IPS-18c (cell line): ENCODE measurements around the gene NCK1.
"Not testable (repeated sequence)": the region's sequence is repeated elsewhere in the genome, so short reads cannot be mapped to it uniquely, and the experiment has no call there.

Source experiments
- H3K4me3 ChIP-seq: 2 replicates; pipeline ENCODE4 v1.7.0; 2013; ENCODE audit warnings: low read depth, mild to moderate bottlenecking, low read length, moderate library complexity; ENCODE audit not compliant: insufficient read depth
- H3K9me3 ChIP-seq: one replicate; pipeline ENCODE4 v1.6.1; 2013; ENCODE audit warnings: mild to moderate bottlenecking, low read length, moderate library complexity; ENCODE audit not compliant: control insufficient read depth, insufficient read depth

Gene NCK1

DNA sequence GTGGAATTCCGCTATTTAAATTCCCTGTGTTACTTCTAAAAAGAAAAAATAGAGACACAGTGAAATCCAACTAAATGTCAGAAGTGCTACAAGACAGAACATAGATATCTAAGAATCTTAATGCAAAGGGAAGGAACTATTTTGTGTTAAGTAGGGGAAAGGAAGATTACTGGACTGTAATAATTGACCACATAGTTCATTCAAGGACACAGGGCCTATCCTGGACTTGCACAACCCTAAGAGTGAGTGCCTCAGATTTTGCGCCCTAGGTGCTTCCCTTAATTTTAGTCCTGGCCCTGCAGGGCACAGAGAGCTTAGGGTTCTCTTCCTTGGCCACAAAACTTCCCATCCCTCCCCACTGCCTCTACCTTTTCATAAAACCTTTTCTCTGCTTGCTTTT is 92.2 kb downstream of the NCK1 start:
- no peaks in the 10 kb centered on the region for H3K9me3 ChIP-seq
- no peak overlapping the region for H3K4me3 ChIP-seq

DNA sequence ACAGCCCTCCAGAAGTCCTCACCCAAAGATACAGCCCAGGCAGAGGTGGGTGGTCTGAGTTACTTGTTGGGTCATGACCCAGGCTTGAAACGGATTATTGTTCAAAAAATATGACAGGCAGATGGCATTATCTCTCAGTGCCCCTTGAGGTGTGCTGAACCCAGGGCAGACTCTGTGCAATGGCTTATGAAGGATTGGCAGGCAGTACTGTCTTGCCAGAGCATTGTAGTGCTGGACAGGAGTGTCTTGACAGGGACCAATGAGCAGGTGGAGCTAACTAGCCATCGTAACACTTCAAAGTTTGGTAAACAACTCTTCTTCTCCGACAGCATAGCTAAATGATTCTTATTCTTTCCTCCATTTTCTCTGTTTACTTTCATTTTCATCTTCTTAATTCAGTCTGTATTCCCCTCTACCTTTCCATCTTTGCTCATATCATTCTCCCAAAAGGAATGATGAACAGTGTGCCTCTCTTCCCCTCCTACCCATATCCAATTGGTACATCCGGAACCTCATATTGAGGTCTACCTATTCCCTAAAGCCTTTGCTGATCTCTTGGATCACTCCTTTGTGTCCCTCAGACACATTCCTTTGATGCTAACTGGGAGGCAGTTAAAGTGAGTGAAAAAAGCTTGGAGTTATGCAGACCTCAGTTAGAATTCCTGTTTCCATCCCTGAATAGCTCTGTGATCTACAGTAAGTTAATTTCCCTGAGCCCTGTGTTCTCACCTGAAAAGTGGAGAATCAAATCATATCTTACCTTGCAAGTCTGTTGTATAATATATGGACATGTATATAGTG is 93.2 kb downstream of the NCK1 start:
- Histone ChIP-seq H3K9me3 (no peaks in the 10 kb centered on the region), H3K4me3 (no peak overlapping the region)

DNA sequence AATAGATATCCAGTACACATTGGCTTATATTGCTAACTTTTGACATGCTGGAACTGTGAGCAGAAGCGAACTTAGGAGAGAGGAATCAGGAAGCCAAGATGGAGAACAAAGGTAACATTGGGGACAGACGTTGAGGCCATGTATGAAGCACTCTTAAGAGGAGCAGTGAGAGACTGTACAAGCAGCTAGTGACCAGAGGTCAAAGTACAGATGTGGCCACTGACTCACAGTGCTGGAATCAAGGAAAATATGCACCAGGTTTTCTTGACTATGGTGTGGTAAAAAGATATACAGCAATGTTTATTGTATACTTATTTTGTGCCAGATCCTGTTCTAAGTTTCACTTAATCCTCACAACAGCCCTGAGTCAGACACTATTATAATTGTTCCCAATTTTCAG is 93.8 kb downstream of the NCK1 start:
- no peaks in the 10 kb centered on the region for H3K9me3 ChIP-seq
- H3K4me3 ChIP-seq, result no peak overlapping the region

DNA sequence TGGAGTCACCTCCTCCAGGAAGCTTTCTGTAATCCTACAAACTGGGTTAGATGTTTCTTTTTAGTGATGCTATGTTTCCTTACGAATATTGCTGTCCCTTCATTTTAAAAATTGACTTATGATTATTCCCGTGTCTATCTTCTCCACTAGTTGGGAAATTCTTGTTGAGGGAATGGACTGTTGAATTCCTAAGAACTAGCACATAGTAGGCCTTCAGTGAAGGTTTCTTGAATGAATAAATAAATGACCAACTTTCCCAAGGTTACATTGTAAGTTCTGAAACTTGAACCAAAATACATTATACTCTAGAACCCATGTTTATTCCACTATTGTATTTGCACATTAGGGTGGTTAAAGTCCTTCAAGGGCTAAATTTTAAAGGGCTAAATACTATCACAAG is 95.0 kb downstream of the NCK1 start:
- no peak overlapping the region for H3K4me3 ChIP-seq
- no peaks in the 10 kb centered on the region for H3K9me3 ChIP-seq

DNA sequence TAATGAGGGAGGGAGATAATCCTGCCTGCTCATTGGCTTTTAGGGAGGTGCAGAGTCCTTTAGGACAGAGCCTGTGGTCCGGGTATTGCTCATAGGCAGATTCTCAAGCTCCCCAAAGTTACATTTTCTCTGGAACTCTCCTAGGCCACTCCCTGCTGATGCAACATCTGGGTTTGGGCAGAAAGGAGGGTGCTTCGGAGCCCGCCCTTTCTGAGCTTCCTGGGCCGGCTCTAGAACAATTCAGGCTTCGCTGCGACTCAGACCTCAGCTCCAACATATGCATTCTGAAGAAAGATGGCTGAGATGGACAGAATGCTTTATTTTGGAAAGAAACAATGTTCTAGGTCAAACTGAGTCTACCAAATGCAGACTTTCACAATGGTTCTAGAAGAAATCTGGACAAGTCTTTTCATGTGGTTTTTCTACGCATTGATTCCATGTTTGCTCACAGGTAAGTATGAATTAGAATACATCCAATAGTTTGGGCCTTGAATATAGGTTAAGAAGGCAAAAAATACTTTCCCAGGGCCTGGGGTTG is 95.8 kb downstream of the NCK1 start, which contains the start of gene IL20RB:
Gene IL20RB (plus strand): TSS at position 233 of the 538 bp plus-strand sequence. CDS start 131 bp downstream, at position 364.
- Histone ChIP-seq H3K9me3 (no peaks in the 10 kb centered on the region), H3K4me3 (no peak within 1 kb of the TSS)

DNA sequence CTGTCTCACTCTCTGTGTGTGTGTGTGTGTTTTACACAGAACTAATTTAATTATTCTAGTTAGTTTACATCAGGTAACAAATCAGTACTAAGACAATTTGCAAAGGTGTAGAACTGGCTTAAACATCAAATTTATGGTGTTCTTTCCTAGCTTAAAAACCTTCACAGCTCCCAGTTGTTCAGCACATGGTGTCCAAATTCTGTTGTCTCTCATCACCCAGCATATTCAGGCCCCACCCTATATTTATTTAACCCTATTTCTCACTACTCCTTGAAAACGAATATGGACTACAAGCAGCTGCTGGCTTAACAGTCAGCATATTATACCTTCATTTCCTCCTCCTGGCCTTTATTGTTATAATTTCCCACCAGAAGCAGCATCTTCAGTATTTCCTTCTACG is 96.9 kb downstream of the NCK1 start:
- Histone ChIP-seq H3K4me3 (no peak overlapping the region), H3K9me3 (no peaks in the 10 kb centered on the region)

DNA sequence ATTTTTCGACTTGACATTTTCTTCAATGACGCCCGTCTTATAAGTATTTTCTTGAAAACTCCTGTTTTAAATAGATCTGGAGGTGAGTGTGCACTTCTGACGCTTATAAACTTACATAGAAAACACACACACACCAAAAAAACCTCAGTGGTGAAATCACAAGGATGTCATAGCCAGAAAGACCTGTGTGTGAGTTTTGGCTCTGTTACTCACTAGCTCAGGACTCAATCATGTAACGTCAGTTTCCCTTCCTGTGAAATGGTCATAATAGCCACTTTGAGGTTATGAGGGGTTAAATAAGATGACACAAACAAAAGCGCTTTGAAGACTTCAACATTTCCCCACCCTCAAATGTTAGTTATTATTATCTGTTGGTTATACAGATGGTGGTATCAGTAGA is 97.6 kb downstream of the NCK1 start:
- no peak overlapping the region for H3K4me3 ChIP-seq
- no peaks in the 10 kb centered on the region for H3K9me3 ChIP-seq

DNA sequence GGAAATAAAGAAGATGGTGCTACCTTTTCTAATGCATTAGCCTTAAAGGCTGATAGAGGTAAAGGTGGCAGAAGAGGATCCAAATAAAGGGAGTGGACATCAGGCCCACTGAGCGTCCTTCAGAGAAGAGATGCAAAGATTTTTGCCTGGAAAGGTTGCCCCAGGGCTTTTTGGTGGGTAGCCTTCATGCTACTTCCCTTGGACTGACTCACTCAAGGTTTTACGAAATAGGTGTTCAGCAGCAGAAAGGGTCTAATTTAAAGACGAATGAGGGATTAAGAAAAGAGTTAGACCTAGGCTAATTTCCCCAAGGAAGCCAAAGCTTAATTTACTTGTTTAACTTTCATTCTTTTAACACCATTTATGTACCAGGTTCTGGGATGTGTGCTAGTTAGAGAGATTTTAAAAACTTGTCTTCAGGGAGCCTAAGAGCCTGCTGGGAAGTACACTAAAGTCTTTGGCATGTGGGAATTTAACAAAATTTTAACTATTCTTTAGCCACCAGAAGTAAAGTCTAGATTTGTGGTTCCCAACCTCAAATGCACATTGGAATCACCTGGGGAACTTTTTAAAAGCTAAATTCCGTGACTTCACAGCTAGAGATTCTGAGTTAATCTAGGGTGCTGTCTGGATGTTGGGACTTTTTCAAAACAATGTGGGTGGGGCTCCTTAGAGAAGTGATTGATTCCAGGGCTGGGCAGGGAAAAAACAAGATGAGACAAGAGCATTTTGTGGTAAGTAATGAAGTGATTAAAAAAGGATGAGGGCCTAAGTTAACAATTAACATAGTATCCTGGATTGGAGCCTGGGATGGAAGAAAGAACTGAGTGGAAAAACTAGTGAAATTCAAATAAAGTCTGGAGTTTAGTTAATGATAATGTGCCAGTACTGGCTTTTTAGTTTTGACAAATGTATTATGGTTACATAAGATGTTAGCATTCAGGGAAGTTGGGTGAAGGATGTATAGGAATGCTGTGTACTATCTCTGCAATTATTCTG is 99.1 kb downstream of the NCK1 start:
- no peak overlapping the region for H3K4me3 ChIP-seq

DNA sequence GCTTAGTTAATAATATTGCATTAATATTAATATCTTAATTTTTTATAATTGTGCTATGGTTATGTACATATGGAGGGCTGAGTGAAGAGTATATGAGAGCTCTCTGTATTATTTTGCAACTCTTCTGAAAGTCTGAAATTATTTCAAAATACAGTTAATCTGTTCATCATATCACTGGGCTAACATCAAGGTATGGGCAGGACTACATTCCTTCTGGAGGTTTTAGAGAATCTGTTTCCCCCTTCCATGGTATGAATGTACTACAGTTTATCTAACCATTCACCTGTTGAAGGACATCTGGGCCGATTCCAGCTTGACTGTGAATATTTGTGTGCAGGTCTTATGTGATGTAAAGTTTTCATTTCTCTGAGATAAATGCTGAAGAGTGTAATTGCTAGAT is 100.9 kb downstream of the NCK1 start:
- Histone ChIP-seq H3K4me3 (no peak overlapping the region), H3K9me3 (no peaks in the 10 kb centered on the region)

More for the DNA sequence above, 99.1 kb downstream of the NCK1 start:
- no peaks in the 10 kb centered on the region for H3K9me3 ChIP-seq

DNA sequence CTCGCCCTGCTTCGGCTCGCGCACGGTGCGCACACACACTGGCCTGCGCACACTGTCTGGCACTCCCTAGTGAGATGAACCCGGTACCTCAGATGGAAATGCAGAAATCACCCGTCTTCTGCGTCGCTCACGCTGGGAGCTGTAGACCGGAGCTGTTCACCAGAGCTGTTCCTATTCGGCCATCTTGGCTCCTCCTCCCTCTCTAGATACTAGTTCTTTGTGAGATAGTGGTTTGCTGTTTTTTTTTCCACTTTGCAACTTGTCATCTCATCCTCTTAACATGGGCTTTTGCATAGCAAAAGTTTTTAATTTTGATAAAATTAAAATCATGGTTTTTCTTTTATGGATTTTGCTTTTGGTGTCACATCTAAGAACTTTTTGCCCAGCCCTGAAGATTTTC is 107.5 kb downstream of the NCK1 start:
- not testable (repeated sequence) for H3K4me3 ChIP-seq, H3K9me3 ChIP-seq

DNA sequence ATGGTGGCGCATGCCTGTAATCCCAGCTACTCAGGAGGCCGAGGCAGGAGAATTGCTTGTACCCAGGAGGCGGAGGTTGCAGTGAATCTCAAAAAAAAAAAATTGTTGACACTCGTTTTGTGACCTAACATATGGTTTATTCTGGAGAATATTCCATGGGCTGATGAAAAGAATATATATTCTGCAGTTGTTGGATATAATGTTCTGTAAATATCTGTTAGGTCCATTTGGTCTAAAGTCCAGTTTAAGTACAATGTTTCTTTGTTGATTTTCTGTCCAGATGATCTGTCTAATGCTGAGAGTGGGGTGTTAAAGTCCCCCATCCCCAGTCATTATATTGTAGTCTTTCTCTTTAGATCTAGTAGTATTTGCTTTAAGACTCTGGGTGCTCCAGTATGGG is 111.3 kb downstream of the NCK1 start:
- Histone ChIP-seq H3K4me3 (no peak overlapping the region), H3K9me3 (no peaks in the 10 kb centered on the region)

DNA sequence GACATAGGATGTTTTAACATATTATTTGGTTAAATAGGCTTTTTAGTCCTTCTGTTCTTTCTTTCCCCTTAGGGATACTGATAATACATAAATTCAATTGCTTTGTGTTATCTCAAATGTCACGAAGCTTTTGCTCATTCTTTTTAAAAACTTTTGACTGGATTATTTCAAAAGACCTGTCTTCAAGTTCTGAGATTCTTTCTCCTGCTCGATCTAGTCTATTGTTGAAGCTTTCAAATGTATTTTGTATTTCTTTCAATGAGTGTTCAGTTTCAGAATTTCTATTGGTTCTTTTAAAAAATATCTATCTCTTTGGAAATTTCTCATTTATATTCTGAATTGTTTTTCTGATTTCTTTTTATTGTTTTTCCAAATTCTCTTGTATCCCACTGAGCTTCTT is 112.7 kb downstream of the NCK1 start:
- H3K9me3 ChIP-seq, result no peaks in the 10 kb centered on the region

DNA sequence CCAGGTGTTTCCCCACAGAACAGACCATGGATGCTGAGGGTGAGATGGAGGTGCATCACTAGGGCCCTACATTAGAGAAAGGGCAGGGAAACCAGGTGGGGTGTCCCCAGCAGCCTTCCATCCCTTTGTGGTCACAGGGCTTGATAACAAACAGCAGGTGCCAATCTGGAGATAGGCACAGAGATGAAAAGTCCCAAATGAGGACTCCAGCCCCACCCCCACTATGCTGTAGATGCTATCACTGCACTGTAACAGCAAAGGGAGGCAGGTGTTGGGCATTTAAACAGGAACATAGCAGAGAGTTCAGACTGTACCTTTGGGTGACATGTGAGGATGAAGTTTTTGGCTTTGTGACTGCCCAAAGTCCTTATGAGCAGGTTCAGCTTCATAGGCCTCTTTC is 117.2 kb downstream of the NCK1 start:
- Histone ChIP-seq H3K4me3 (no peak overlapping the region), H3K9me3 (no peaks in the 10 kb centered on the region)

More for the DNA sequence above, 112.7 kb downstream of the NCK1 start:
- H3K4me3 ChIP-seq, result no peak overlapping the region

DNA sequence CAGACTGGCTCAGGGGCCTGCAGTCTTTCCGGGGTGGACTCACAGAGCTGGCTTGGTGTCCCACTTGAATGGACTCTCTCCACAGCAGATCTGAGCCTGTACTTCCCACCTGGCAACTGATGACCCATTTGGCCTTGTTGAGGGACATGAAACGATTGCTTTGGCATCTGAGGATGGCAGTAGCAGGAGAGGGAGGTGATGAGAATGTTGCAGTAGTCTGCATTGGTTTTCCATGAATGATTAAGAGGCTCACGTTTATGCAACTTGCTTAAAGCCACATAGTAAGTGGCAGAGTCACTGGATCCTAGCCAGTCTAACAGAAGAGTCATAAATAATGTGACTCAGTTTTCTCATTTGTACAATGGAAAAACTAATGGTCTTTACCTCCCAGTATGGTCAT is 117.7 kb downstream of the NCK1 start:
- Histone ChIP-seq H3K4me3 (no peak overlapping the region), H3K9me3 (no peaks in the 10 kb centered on the region)

DNA sequence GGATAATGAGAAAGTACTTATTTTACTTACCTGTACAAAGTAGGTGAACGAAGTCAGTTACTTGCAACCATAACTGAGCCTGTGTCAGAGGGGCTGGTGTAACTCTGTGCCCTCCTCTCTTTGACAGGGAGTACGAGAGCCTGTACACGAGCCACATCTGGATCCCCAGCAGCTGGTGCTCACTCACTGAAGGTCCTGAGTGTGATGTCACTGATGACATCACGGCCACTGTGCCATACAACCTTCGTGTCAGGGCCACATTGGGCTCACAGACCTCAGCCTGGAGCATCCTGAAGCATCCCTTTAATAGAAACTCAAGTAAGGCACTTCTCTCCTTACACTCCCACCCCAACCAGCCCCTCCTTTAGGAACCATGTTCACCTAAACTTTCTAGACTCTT is 120.0 kb downstream of the NCK1 start:
- no peaks in the 10 kb centered on the region for H3K9me3 ChIP-seq
- no peak overlapping the region for H3K4me3 ChIP-seq

DNA sequence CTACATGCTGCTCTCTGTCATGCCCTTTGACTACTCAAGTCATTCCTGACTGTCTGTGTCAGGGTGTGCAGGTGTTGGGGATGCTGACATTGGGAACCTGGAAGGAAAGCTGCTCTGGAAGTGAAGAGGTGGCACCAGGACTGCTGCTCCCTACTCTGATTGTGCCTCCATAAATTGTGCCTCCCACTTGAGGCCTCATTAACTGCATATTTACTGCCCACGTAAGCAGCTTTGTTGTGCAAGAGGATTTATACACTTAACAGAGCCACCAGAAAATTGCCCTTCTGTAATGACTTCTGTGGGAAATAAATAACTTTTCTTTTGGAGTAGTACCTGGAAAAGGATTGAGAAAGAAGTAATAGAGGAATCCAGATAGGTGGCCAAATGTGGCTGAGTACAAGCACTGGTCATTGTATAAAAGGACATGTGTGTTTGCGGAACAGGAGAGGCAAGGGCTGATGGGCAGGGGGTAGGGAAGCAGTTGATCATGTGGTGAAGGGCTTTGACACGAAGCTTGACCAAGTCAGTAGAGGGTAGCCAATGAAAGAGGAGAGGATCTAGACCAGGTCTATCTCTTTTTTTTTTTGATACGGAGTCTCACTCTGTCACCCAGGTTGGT is 120.6 kb downstream of the NCK1 start:
- Histone ChIP-seq H3K4me3 (no peak overlapping the region), H3K9me3 (no peaks in the 10 kb centered on the region)

DNA sequence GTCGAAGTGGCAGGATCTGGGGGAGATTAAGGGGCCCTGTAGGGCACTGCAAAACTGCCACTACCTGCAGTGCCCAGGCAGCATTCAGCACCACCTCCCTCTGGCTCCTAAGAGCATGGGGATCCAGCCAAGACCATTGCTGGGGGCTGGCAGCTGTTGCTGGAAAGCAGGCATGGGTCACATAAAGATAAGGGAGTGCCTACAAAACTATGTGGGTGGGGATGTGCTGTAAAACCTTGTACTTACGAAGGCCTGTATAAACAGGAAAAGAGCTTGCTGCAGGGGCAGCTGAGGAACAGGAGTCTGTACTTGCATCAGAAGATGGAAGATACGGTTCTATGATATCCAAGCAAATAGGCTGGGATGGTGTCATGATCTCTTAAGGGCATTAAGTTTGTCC is 122.8 kb downstream of the NCK1 start:
- peaks cover 4% of the 10 kb centered on the region for H3K9me3 ChIP-seq

More for the DNA sequence above, 122.8 kb downstream of the NCK1 start:
- H3K4me3 ChIP-seq, result no peak overlapping the region
